ENCODE results near the gene COL5A2.

COL5A2 gene

GRCh38 chr2:189179570-189179950 is at the start of gene COL5A2:
Gene COL5A2 (minus strand): TSS chr2:189179761. CDS start chr2:189179604, 157 bp downstream.
- DNase-seq (ENCODE audit: low read depth, low spot score): peak; percentile 63

DNA sequence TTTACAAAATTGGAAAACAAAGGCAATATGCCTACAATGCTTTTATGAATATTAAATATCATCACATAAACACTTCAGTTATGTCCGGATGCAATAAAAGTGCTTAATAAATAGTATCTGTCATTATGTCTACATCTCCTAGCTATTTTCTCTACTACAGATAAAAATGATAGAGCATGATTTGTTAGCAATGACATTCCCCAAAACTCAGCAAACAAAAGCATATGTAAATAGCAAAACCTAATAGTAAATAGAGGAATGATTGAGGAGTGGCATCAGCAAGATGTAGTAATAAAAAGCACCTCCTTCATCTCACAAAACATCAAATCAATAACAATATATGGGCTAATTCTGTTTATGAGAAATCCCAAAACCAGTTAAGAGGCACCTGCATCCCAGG is 46.5 kb upstream of the COL5A2 start:
- no peak for DNase-seq (ENCODE audit: low read depth, low spot score)

GRCh38 chr2:189225032-189225431 is 45.5 kb upstream of the COL5A2 start:
- DNase-seq (ENCODE audit: low read depth, low spot score): no peak

- no peak for DNase-seq (ENCODE audit: low read depth, low spot score)
These were observed 43.0 kb upstream of the COL5A2 start for GRCh38 chr2:189222468-189223105.

DNA sequence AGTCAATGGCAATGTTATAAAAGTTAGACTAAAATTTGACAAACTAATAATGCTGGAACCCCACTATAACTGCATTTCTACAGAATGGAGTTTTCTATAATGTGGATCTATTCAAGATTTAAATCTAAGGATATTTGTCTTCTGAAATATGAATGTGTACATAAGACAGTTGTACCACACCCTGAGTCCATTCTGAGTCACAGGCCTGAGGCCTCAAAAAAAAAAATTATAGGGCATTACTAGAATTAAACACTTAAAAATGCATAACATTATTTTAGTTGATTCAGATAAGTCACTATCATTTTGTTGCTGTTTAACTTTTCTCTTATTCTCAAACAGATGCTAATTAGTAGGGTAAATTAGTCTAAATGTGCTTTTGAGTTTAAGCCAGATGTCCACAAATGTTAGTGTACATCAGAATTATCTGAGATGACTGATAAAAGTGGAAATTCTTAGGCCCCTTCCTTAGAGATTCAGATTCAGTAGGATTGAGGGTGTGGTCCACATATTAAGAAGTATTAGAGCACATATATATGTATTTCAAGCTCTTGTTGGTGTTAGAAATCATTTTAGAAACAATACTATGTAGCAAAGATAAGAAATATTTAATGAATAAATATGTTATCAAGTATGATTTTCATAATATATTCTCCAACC is 42.4 kb upstream of the COL5A2 start:
- DNase-seq (ENCODE audit: low read depth, low spot score): no peak

DNA sequence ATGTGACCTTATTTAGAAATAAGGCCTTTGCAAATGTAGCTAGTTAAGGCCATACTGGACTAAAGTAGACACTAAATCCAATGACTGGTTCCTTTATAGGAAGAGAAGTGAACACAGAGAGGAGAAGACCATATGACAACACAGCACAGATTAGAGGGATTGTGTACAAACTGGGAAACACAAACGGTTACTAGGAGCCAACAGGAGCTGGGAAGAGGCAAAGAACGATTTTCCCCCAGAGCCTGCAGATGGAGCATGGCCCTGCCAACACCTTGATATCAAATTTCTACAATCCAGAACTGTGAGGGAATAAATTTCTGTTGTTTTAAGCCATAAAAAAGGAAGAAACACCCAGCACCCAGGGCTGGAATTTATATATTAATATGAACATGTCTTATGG is 38.7 kb upstream of the COL5A2 start:
- DNase-seq (ENCODE audit: low read depth, low spot score): no peak

GRCh38 chr2:189217541-189217940 is 38.0 kb upstream of the COL5A2 start:
- no peak for DNase-seq (ENCODE audit: low read depth, low spot score)

DNA sequence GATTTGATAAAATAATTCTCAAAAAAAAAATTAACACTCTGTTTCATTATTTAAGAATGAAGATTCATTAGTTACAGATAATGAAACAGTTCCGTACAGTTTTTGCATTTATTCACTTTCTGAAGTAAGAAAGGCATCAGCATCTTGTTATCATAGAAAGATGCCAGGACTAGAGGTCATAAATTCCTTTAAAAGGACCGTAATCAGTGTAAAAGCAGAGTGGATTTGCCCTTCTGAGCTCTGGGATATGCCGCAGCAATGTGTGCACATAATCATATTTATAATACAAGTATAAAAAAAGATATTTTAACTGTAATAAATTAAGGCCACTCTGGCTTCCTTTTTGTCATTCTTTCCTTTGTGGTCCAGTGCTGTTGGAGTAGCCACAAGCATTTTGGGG is 37.5 kb upstream of the COL5A2 start:
- DNase-seq (ENCODE audit: low read depth, low spot score): no peak

DNA sequence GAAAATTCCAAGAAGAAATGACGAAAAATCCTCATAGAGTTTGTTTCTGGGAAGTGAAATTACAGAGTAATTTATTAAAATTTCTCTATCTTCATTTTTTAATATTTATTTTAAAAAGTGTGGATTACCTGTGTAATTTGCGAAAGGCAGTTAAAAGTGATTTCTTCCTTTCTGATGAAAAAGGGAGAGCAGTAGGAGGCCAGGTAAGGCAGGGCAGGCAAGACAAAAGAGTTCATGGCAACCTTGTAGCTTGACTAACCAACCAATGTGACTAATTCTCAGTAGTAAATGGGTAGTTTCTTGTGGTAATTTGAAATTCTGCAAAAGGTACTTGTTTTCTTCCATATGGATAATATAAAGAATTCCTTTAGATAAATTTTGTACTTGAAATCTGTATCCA is 34.9 kb upstream of the COL5A2 start:
- DNase-seq (ENCODE audit: low read depth, low spot score): no peak

GRCh38 chr2:189213250-189213649 is 33.7 kb upstream of the COL5A2 start:
- no peak for DNase-seq (ENCODE audit: low read depth, low spot score)

- peak; percentile 74 for DNase-seq (ENCODE audit: low read depth, low spot score)
These were observed 30.9 kb upstream of the COL5A2 start for GRCh38 chr2:189210250-189211087.

DNA sequence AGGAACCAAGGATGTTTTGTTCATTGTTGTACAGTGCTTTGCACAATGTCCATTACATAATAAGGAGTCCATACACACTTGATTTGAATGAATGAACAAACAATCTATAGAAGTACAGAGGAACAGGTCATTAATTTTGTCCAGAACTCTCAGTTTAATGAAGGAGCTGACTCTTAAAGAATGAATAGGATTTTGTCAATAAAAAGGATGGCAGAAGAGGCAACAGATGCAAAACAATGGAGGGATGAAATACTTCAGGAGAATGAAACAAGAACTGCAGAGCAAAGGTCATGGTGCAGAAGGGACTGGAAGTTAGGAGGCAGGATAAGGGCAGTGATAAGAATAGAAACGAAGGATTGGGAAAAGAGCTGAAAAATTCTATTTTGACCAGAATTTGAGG is 28.7 kb upstream of the COL5A2 start:
- DNase-seq (ENCODE audit: low read depth, low spot score): no peak

DNA sequence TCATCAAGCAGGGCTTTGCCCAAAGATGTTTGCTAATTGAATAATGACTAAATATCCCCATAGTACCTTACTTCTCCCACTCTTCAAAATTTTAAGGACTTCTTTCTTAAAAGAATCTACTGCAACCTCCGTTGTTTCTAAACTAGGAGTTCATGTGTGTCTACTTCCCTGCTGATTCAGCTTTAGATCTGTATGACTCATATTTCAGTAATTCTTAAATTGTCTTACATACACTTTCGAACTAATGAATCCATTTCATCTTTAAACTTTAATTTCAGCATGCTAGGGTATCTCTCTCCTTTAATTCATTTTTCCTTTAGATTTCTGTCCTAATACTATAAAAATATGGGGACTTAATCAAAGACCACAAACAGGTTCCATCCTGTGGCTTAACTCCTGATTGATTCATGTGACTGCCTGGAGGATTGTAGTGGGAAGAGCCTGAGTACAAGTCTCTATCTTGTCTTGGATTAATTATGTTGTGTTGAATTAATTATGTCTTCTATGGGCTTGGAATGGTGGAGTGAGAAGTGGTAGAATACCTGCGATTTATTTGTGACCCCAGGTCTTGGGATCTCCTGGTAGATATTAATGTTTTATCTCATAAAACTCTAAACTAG is 24.9 kb upstream of the COL5A2 start:
- no peak for DNase-seq (ENCODE audit: low read depth, low spot score)

DNA sequence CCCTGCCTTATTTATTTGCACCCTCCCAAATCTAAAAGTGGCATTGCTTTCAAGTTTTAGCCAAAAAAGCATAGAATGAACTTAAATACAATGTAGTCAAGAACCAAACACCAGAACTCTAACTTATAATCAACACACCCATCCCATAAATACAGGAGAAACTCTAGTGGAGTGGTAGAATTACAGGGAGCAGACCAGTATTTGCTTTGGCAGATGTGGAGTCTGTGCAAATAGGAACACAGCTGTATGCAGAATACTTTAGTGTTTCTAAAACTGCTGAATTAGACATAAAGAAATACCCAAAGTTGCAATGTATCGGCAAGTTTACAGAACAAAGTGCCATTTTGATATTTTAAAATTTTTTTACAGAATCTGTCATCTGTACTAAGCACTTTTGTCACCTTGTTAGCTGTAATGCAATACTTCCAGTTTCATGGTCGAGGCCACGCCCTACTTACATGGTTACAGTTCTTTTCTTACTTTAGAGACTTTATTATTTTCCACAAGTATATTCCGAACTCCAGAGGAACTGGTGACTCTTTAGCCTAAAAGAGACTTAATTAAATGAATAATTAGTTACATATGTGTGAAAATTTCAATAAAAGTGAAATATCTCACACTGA is 23.7 kb upstream of the COL5A2 start:
- no peak for DNase-seq (ENCODE audit: low read depth, low spot score)

DNA sequence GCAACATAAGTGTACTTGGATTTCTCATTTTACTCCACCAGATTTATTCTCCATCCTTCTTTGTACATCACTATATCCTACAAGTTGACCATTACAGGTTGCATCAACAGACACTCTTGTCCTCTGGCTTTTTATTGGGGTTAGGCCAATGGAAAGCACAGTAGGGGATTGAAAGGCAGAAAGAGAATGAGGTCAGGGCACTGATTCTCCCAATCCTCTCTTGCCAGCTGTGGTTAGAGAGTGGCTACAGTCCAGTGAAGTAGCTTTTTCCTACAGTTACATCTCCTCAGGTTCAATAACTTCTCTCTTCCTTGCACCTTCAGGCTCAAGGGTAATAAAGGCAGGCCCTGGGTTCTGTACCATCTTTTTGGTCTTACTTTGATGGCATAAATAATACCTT is 20.2 kb upstream of the COL5A2 start:
- DNase-seq (ENCODE audit: low read depth, low spot score): no peak

- no peak for DNase-seq (ENCODE audit: low read depth, low spot score)
These were observed 13.2 kb upstream of the COL5A2 start for GRCh38 chr2:189192766-189193165.

DNA sequence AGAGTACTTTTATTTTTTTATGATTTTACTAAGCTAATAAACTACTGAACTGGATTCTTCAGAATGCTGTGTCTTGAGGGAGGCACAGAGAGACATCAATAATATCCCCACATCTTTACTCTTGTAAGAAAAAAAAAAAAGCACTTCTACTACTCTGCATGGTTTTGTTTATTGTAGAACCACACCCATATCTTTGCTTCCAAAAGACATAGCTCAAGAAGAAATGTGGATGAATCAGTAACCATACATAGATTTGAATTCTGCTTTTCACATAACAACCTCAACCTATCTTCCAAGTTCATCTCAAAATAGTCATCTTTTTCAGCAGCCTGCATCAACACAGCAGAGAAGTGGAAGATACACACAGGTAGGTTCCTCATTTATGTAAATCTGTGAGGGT is 12.2 kb upstream of the COL5A2 start:
- DNase-seq (ENCODE audit: low read depth, low spot score): no peak

DNA sequence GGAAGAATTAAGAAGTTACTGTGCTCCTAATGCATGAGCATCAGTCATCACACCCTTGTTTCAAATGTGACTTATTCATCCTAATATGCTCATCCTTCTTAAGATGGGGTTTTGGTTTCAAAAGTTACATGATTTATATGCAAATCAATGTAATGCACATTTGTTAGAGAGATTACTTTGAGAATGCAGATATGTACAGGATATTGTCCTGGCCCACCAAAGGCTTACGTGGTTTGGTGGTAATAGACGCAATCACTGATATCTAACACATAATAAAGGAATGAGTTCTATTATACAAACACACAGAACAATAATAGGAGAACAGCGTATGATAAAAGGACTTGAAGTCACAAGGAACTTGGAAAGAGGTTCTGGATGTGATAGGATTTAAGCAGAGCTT is 11.1 kb upstream of the COL5A2 start:
- DNase-seq (ENCODE audit: low read depth, low spot score): no peak

- DNase-seq (ENCODE audit: low read depth, low spot score): no peak
These were observed 8.7 kb upstream of the COL5A2 start for GRCh38 chr2:189188115-189188805.

GRCh38 chr2:189183170-189183569 is 3.6 kb upstream of the COL5A2 start:
- no peak for DNase-seq (ENCODE audit: low read depth, low spot score)

GRCh38 chr2:189181706-189182105 is 2.1 kb upstream of the COL5A2 start:
- DNase-seq (ENCODE audit: low read depth, low spot score): no peak
